ENCODE results near the gene CUX1.
"Not testable (repeated sequence)": the region's sequence is repeated elsewhere in the genome, so short reads cannot be mapped to it uniquely, and the experiment has no call there.

Gene CUX1

DNA sequence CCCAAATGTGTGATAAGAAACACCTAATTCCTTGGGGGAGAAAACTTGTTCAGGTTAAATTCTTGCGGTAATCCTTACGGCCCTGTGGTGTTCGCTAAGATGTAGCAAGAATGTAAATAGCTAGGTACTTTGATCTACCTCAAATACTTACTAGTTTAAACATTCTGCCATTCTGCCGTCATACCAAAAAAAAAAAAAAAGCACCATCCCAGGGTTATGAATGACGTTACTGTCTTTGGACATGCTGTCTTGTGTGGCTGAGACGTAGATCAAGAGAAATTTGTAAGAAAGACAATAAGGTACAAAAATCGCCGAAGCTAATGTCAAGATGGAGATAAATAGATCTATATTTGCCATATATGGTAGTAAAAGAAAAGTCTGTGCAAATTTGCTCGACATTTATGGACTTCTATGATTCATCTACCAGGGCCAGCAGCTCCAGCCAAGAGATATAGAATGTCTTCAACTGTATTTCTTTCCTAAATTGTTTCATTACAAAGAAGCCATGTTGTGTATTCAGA lies 195.6 kb downstream of the CUX1 start:
- no peaks in the 10 kb centered on the region for H3K4me1 ChIP-seq (ENCODE audit: insufficient read depth, low read length)
- no peaks in the 10 kb centered on the region for H3K9me3 ChIP-seq (ENCODE audit: control insufficient read depth, insufficient read depth, low read length)
- H3K9ac ChIP-seq (ENCODE audit: low read depth, low read length) = no peak overlapping the region
- H3K36me3 ChIP-seq (ENCODE audit: insufficient read depth, low read length) = no peaks in the 10 kb centered on the region

DNA sequence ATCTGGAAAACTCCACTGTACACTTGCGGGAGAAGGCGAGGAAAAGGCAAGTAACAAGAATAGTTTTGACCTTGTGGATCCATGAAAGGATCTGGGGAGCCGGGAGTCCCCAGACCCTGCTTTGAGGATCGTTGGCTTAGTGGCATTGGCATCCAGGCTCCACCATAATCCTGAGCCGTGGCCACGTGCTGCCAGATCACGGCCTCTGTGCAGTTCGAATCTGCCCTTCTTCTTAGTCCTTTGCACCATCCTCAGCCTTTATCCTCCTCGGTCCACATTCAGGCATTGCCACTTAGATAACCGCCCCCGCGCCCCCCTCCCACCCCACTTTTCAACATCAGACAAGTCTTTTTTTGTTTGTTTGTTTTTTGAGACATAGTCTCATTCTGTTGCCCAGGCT lies 201.4 kb downstream of the CUX1 start:
- peaks cover 3% of the 10 kb centered on the region; the same call in 1 of the 2 replicates for H3K4me1 ChIP-seq (ENCODE audit: insufficient read depth, low read length)
- no peaks in the 10 kb centered on the region for H3K36me3 ChIP-seq (ENCODE audit: insufficient read depth, low read length)
- no peaks in the 10 kb centered on the region for H3K9me3 ChIP-seq (ENCODE audit: control insufficient read depth, insufficient read depth, low read length)
- H3K9ac ChIP-seq (ENCODE audit: low read depth, low read length) = no peak overlapping the region

DNA sequence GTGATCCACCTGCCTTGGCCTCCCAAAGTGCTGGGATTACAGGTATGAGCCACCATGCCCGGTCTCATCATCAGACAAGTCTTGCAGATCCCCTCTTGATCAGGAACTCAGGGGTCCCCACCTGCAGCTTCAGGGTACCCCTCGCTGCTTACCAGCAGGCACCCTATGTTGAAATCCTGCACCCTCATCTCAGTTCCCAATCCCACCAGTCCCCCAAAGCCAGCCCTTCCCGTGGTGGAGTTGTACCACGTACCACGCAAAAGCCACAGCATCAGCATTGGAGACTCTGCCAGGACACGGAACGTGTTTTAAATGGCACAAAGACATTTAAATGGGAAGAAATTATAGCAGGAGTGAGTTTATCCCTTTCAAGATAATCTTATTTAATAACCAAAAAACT lies 202.0 kb downstream of the CUX1 start:
- no peaks in the 10 kb centered on the region for H3K36me3 ChIP-seq (ENCODE audit: insufficient read depth, low read length)
- H3K9ac ChIP-seq (ENCODE audit: low read depth, low read length) = no peak overlapping the region
- no peaks in the 10 kb centered on the region for H3K9me3 ChIP-seq (ENCODE audit: control insufficient read depth, insufficient read depth, low read length)
- peaks cover 5% of the 10 kb centered on the region; the same call in 1 of the 2 replicates for H3K4me1 ChIP-seq (ENCODE audit: insufficient read depth, low read length)

DNA sequence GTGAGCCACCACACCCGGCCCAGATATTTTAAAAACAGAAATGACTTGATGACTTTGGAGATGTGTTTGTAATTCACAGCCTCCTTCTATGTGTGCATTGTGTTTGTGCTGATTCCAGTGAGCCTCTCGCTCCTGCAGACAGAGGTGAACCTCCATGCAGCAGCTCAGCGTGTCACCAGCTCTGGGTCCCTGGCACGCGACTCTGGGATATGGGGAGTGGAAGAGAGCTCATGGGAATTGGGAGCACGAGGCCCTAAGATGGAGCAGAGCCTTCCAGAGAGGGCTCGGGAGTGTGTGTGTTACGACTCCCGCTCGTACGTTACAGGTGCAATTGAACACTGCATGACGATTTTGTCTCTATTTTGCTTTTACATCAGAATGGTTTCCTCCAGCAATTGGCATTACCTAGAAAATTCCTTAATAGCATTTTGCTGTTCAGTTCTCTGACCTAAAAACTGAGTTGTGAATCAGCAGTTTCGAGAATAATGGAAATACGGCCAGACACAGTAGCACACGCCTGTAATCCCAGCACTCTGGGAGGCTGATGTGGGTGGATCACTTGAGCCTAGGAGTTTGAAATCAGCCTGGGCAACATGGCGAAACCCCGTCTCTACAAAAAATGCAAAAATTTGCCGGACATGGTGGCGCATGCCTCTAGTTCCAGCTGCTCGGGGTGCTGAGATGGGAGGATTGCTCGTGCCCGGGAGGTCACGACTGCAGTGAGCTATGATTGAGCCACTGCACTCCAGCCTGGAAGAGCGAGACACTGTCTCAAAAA lies 204.6 kb downstream of the CUX1 start:
- H3K9me3 ChIP-seq (ENCODE audit: control insufficient read depth, insufficient read depth, low read length) = no peaks in the 10 kb centered on the region
- H3K36me3 ChIP-seq (ENCODE audit: insufficient read depth, low read length) = no peaks in the 10 kb centered on the region
- no peak overlapping the region for H3K9ac ChIP-seq (ENCODE audit: low read depth, low read length)
- peaks cover 11% of the 10 kb centered on the region; the same call in 1 of the 2 replicates for H3K4me1 ChIP-seq (ENCODE audit: insufficient read depth, low read length)

DNA sequence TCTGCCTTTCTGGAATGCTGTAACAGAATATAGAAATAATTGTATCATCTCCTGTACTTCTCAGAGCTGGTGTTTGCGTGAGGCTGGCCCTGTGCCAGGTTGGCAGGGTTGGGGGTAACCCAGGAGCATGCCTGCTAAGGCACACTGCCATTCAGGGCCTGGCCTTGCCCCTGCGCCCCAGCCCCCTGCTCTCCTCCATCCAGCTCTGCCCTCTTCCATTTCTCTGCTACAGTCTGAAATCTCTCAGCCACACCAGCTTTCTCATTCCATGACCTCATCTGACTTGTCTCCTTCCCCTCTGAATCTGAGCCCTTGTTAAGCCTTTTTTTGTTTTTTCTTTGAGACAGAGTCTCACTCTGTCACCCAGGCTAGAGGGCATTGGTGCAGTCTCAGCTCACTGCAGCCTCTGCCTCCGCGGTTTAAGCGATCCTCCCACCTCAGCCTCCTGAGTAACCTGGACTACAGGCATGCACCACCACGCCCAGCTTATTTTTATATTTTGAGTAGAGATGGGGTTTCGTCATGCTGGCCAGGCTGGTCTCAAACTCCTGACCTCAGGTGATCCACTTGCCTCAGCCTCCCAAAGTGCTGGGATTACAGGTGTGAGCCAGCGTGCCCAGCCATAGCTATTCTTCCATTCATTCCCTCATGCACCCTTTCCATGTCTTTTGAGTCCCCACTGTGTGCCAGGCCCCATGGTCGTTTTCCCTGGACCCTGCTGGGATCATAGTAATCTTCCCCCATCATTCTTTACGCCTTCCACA lies 206.8 kb downstream of the CUX1 start:
- Histone ChIP-seq H3K4me1 (ENCODE audit: insufficient read depth, low read length) (peaks cover 11% of the 10 kb centered on the region; the same call in 1 of the 2 replicates), H3K9me3 (ENCODE audit: control insufficient read depth, insufficient read depth, low read length) (no peaks in the 10 kb centered on the region), H3K9ac (ENCODE audit: low read depth, low read length) (no peak overlapping the region), H3K36me3 (ENCODE audit: insufficient read depth, low read length) (no peaks in the 10 kb centered on the region)

DNA sequence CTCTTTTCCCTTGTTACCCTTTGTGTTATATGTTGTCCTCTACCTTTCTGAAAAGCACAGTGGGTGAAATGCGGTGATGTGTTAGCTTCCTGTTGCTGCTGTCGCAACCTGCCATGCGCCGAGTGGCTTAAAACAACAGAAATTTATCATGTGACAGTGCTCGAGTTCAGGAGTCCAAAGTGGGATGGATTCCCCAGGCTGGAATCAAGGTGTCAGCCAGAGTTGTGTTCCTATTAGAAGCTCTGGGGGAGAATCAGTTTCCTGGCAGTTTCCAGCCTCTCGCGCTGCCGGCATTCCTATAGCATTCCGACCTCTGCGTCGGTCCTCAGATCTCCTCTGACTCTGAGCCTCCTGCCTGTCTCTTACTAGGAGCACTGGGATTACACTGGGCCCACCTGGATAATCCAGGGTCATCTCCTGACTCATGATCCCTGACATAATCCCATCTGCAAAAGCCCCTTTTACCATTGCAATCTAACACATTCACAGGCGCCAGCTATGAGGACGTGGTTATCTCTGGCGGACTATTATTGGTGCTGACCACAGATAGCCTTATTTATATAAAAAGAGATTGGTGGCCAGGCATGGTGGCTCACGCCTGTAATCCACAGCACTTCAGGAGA lies 207.5 kb downstream of the CUX1 start:
- H3K9me3 ChIP-seq (ENCODE audit: control insufficient read depth, insufficient read depth, low read length) = no peaks in the 10 kb centered on the region
- no peaks in the 10 kb centered on the region for H3K36me3 ChIP-seq (ENCODE audit: insufficient read depth, low read length)
- peaks cover 11% of the 10 kb centered on the region; the same call in 1 of the 2 replicates for H3K4me1 ChIP-seq (ENCODE audit: insufficient read depth, low read length)
- no peak overlapping the region for H3K9ac ChIP-seq (ENCODE audit: low read depth, low read length)

DNA sequence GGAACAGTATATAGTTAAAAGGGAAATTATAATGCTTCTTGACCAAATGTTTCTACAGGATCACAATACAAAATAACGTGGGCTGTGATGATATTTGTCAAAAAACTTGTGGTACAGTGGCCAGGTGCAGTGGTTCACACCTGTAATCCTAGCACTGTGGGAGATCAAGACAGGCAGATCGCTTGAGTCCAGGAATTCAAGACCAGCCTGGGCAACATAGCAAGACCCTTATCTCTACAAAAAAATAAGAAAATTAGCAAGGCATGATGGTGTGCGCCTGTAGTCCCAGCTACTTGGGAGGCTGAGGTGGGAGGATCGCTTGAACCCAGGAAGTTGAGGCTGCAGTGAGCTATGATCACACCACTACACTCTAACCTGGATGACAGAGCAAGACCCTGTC lies 208.4 kb downstream of the CUX1 start:
- peaks cover 11% of the 10 kb centered on the region; the same call in 1 of the 2 replicates for H3K4me1 ChIP-seq (ENCODE audit: insufficient read depth, low read length)
- not testable (repeated sequence) for H3K9me3 ChIP-seq (ENCODE audit: control insufficient read depth, insufficient read depth, low read length); H3K36me3 ChIP-seq (ENCODE audit: insufficient read depth, low read length); H3K9ac ChIP-seq (ENCODE audit: low read depth, low read length)

GRCh38 chr7:102028206-102028826 lies 210.9 kb downstream of the CUX1 start:
- H3K9me3 ChIP-seq (ENCODE audit: control insufficient read depth, insufficient read depth, low read length) = no peaks in the 10 kb centered on the region
- H3K4me1 ChIP-seq (ENCODE audit: insufficient read depth, low read length) = peaks cover 11% of the 10 kb centered on the region; the same call in 1 of the 2 replicates
- H3K9ac ChIP-seq (ENCODE audit: low read depth, low read length) = no peak overlapping the region
- H3K36me3 ChIP-seq (ENCODE audit: insufficient read depth, low read length) = no peaks in the 10 kb centered on the region

DNA sequence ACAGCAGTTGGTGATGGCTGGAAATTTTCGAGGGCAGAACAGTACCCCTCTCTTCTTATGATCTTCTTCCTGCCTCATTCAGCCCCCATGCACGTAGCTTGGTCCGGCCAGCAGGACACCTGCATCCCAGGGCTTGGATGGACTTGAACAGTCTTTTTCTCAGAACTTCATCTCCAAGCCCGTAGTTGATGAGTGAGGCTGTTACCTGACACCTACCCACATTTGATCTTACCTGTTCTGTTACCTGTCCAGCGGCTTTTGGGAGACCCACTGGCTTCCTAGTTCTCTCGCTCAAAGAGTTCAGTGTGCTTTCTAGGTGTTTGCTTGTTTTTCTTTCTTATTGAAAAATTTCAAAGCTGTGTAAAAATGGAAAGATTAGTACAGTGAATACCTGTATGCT lies 212.2 kb downstream of the CUX1 start:
- H3K9ac ChIP-seq (ENCODE audit: low read depth, low read length) = no peak overlapping the region
- H3K9me3 ChIP-seq (ENCODE audit: control insufficient read depth, insufficient read depth, low read length) = no peaks in the 10 kb centered on the region
- no peaks in the 10 kb centered on the region for H3K36me3 ChIP-seq (ENCODE audit: insufficient read depth, low read length)
- peaks cover 5% of the 10 kb centered on the region; the same call in 1 of the 2 replicates for H3K4me1 ChIP-seq (ENCODE audit: insufficient read depth, low read length)

DNA sequence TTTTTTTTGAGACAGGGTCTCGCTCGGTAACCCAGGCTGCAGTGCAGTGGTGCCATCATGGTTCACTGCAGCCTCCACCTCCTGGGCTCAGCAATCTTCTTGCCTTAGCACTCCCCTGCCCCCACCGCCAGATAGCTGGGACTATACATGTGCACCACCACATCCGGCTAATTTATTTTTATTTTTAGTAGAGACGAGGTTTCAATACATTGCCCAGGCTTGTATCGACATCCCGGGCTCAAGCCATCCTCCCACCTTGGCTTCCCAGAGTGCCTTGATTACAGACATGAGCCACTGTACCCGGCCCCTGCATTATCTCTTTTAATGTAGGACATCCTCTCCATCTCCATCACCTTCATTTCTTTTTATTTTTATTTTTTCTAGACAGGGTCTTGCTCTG lies 213.3 kb downstream of the CUX1 start:
- no peak overlapping the region for H3K9ac ChIP-seq (ENCODE audit: low read depth, low read length)
- no peaks in the 10 kb centered on the region for H3K36me3 ChIP-seq (ENCODE audit: insufficient read depth, low read length)
- H3K9me3 ChIP-seq (ENCODE audit: control insufficient read depth, insufficient read depth, low read length) = no peaks in the 10 kb centered on the region
- no peaks in the 10 kb centered on the region for H3K4me1 ChIP-seq (ENCODE audit: insufficient read depth, low read length)

- no peaks in the 10 kb centered on the region for H3K9me3 ChIP-seq (ENCODE audit: control insufficient read depth, insufficient read depth, low read length)
- no peaks in the 10 kb centered on the region; the same call in 1 of the 2 replicates for H3K4me1 ChIP-seq (ENCODE audit: insufficient read depth, low read length)
- no peaks in the 10 kb centered on the region for H3K36me3 ChIP-seq (ENCODE audit: insufficient read depth, low read length)
- H3K9ac ChIP-seq (ENCODE audit: low read depth, low read length) = no peak overlapping the region
Measured at GRCh38 chr7:102036958-102037357, 219.5 kb downstream of the CUX1 start.

DNA sequence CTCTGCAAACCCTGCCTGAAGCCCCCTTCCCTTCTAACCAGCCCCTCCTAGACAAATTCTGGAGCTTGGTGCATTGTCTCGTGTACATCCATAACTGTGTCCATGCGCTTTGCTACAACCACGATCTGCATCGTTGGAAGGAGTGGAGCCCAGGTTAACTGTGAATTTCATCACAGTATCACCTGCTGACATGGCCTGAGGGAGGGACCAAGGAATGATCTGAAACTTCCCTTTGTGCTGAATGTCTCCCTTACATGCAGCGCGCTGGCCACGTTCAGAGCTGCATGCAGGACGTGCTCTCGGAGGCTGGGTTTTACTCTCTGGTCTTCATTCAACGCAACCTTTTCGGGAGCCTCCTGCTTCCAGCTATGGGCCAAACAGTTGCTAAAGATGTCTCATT lies 222.3 kb downstream of the CUX1 start:
- H3K36me3 ChIP-seq (ENCODE audit: insufficient read depth, low read length) = no peaks in the 10 kb centered on the region
- no peaks in the 10 kb centered on the region; the same call in 1 of the 2 replicates for H3K4me1 ChIP-seq (ENCODE audit: insufficient read depth, low read length)
- no peaks in the 10 kb centered on the region for H3K9me3 ChIP-seq (ENCODE audit: control insufficient read depth, insufficient read depth, low read length)
- H3K9ac ChIP-seq (ENCODE audit: low read depth, low read length) = no peak overlapping the region

- Histone ChIP-seq H3K9me3 (ENCODE audit: control insufficient read depth, insufficient read depth, low read length) (no peaks in the 10 kb centered on the region), H3K36me3 (ENCODE audit: insufficient read depth, low read length) (no peaks in the 10 kb centered on the region), H3K4me1 (ENCODE audit: insufficient read depth, low read length) (no peaks in the 10 kb centered on the region; the same call in 1 of the 2 replicates), H3K9ac (ENCODE audit: low read depth, low read length) (no peak overlapping the region)
Measured at GRCh38 chr7:102040569-102040968, 223.1 kb downstream of the CUX1 start.
